GM12801 (cell line): ENCODE results near the gene OR4D5.

Experiments
- TF ChIP-seq, protein P1 (sequence below): IDR thresholded peaks from one replicate; pipeline ENCODE4 v1.5.1; 2011; ENCODE audit warnings: control low read depth; ENCODE audit not compliant: insufficient read length; ENCODE audit errors: extremely low read depth

OR4D5 gene

DNA sequence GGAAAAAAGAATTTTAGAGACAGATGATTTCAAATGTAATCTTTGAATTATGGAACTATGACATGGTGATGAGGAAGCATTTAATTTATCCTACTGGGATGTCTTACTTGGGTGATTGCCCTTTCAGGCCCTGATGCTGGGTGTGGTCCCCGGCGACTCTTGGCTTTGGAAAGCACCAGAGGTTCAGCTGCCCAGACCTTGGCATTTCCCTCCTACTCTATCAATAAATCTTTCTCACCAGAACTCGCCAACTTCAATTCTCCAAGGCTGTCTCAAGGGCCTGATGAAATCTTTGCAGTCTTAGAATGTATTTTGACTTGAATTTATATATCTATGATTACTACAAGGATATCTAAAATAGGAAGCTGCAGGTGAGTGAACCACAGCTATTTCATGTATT is 18.5 kb upstream of the OR4D5 start:
- TF ChIP-seq, protein P1, sequence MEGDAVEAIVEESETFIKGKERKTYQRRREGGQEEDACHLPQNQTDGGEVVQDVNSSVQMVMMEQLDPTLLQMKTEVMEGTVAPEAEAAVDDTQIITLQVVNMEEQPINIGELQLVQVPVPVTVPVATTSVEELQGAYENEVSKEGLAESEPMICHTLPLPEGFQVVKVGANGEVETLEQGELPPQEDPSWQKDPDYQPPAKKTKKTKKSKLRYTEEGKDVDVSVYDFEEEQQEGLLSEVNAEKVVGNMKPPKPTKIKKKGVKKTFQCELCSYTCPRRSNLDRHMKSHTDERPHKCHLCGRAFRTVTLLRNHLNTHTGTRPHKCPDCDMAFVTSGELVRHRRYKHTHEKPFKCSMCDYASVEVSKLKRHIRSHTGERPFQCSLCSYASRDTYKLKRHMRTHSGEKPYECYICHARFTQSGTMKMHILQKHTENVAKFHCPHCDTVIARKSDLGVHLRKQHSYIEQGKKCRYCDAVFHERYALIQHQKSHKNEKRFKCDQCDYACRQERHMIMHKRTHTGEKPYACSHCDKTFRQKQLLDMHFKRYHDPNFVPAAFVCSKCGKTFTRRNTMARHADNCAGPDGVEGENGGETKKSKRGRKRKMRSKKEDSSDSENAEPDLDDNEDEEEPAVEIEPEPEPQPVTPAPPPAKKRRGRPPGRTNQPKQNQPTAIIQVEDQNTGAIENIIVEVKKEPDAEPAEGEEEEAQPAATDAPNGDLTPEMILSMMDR: no peak

DNA sequence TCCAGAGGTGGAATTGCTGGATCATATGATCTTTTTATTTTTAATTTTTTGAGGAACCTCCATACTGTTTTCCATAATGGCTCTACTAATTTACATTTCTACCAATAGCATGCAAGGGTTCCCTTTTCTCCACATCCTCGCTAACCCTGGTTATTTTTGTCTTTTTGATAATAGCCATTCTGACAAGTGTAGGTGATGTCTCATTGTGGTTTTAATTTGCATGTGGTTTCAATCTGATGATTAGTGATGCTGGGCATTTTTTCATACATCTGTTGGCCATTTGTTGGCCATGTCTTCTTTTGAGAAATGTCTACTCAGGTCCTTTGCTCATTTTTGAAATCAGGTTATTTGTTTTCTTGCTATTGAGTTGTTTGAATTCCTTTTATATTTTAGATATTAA is 15.4 kb upstream of the OR4D5 start:
- TF ChIP-seq, protein P1: no peak

DNA sequence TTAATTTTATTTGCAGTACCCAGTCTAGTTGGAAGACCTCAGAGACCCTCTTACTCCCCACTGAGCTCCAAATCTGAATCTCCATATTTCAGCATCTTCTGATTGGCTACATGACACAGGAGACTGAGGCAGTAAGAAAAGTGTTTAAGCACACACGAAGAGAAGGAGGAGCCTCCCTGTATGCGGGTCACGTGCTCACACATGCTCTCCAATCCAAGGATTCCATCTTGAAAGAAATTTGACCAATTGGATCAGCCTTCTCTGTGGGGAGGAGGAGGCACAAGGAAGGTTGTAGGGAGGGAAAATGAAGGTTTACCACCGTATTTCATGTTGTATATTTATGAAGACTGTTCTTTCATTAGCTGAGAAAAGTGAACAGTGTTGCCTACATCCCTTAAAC is 3.0 kb downstream of the OR4D5 start:
- TF ChIP-seq, protein P1: no peak

DNA sequence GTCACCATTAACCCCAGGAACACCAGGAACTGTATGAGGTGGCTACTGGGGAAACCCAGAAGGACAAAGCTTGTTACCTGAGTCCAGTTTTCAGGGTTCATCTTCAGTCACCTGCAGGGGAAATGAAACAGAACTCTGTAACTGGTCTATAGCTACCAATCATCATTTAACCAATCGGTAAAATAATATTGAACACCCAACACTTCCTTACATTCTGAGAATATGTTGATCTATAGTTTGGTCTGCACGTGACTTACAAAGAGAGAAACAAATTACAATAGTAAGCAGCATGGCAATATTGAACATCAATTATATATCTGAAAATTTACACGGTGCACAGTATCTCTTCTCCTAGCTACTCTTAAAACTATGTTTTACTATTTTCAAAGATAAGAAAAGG is 4.3 kb downstream of the OR4D5 start, which contains the start of gene OR6T1:
OR6T1 (minus strand) TSS at position 101 of the 400 bp plus-strand sequence; CDS start at position 101, 0 bp downstream.
- TF ChIP-seq, protein P1: no peak

DNA sequence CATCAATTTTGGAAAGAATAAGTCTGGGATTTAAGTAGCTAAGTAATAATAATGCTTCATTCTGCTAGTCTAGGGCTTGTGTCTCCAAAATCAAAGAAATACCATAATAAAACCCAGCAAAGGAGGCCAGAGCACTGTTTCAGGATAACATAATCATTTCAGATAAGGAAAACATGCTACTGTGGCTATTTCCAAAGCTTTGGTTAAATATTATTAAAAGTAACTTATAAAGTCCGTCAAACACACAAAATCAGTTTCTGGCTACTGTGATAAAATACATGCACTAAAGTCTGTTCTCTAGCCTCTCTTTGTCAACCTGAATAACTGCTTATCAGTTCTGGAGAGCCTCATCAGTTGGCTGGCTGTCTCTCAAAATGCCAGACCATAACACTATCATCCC is 5.7 kb downstream of the OR4D5 start:
- TF ChIP-seq, protein P1: no peak

DNA sequence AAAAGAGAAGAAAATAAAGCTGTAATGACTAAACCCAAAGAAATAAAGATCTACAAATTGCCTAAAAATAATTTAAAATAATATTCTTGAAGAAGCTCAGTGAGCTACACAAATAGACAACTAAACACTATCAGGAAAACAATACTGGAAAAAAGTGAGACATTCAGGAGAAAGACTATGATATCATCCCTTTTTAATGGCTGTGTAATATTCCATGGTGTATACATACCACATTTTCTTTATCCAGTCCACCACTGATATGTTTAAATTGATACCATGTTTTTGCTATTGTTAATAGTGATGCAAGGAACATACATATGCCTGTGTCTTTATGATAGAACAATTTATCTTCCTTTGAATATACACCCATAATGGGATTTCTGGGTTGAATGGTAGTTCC is 17.3 kb downstream of the OR4D5 start:
- TF ChIP-seq, protein P1: no peak

DNA sequence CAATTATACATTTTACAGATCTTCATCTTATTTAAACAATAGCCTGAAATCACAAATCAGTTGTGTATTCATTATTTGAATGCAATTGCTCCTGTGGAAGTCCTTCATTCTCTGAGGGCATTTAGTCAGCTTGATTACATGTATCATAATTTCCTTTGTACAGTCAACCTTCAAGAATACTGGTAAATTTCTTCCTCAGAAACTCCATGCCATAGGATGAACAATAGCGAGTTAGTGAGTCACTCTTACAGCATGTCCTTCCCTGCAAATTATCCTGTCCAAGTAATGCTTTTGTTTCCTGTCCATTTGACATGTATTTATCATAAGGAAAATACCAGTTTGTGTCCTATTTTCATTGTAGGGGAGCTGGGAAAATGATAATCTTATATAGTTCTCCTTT is 34.4 kb downstream of the OR4D5 start:
- TF ChIP-seq, protein P1: no peak

DNA sequence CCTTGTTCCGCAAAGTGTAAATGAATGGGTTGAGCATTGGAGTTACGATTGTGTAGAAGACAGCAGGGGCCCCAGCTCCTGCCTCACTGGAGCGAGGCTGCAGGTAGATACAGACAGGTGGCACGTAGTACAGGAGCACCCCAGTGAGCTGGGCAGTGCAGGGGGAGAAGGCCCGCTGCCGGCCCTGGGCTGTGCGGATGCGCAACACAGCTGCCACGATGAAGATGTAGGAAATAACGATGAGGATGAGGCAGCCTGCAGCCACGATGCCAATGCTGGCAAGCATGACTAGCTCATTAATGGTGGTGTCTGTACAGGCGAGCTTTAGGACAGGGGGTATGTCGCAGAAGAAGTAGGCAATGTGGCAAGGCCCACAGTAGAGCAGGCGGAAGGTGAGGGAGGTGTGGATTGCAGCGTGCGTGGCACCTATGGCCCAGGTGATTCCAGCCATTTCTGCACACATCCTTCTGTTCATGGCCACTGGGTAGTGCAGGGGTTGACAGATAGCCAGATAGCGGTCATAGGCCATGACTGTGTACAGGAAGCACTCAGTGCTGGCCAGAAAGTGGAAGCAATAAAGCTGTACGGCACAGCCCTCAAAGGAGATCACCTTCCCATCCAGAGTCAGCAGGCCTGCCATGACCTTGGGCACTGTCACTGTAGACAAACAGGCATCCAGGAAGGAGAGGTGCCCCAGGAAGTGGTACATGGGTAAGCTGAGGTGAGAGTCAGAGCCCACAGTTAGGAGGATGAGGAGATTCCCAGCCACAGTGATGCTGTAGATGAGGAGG is 37.5 kb downstream of the OR4D5 start:
- TF ChIP-seq, protein P1: no peak
